ENCODE results near the gene MTUS2. TPM values are rescaled to one million over a fixed set of nuclear protein-coding genes. Genes with fewer than 3 reads are reported as not detected.

MTUS2 gene
- polyA plus RNA-seq, 2 of the 4 experiments (the other 2 are of a cell fraction) = not detected

DNA sequence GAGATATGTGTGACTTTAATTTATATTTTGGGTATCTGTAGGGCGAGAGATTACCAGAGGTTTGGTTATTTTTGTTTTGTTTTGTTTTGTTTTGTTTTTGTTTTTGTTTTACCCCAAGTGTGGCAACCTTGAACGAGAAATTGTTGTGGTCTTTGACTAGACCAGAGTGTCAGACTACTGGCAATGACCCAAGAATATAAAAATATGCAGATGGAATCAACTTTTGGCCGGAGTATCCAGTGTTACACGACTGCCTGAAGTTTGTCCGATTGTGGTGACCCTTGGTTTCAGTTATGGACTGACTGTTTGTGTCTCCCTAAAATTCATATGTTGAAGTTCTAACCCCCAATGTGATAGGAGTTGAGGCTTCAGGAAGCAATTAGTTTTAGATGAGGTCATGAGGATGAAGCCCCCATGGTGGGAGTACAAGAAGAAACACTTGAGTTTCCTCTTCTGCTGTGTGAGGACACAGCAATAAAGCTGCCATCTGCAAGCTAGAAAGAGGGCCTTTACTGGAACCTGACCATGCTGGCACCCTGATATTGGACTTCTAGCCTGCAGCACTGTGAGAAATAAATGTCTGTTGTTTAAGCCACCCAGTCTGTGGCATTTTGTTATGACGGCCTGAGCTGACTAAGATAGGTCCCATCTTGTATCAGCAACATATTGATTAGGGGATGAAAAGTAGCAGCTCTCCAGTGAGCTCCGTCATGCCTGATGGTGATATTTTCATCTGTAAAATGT is 261.7 kb downstream of the MTUS2 start:
- ATAC-seq (no peak), FAIRE-seq (no peak), DNase-seq (ENCODE audit: low read depth in 1 of 2, low spot score in 1 of 2) (no peak)
- POLR2A ChIA-PET = no interaction called here
- no peaks in the 10 kb centered on the region for H3K9me3 ChIP-seq
- no peak overlapping the region for H3K4me2 ChIP-seq
- H3K4me1 ChIP-seq = no peaks in the 10 kb centered on the region
- TF ChIP-seq PHF8 (IDR thresholded peaks at IDR 0.05; ENCODE audit: borderline replicate concordance, low read depth) (no peak), ZSCAN20 (CRISPR knock-in tag; IDR thresholded peaks at IDR 0.05) (no peak), TFCP2L1 (CRISPR knock-in tag; IDR thresholded peaks at IDR 0.05) (no peak), EP300 (IDR thresholded peaks at IDR 0.05) (no peak)
- TF ChIP-seq, protein P1, sequence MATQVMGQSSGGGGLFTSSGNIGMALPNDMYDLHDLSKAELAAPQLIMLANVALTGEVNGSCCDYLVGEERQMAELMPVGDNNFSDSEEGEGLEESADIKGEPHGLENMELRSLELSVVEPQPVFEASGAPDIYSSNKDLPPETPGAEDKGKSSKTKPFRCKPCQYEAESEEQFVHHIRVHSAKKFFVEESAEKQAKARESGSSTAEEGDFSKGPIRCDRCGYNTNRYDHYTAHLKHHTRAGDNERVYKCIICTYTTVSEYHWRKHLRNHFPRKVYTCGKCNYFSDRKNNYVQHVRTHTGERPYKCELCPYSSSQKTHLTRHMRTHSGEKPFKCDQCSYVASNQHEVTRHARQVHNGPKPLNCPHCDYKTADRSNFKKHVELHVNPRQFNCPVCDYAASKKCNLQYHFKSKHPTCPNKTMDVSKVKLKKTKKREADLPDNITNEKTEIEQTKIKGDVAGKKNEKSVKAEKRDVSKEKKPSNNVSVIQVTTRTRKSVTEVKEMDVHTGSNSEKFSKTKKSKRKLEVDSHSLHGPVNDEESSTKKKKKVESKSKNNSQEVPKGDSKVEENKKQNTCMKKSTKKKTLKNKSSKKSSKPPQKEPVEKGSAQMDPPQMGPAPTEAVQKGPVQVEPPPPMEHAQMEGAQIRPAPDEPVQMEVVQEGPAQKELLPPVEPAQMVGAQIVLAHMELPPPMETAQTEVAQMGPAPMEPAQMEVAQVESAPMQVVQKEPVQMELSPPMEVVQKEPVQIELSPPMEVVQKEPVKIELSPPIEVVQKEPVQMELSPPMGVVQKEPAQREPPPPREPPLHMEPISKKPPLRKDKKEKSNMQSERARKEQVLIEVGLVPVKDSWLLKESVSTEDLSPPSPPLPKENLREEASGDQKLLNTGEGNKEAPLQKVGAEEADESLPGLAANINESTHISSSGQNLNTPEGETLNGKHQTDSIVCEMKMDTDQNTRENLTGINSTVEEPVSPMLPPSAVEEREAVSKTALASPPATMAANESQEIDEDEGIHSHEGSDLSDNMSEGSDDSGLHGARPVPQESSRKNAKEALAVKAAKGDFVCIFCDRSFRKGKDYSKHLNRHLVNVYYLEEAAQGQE (IDR thresholded peaks at IDR 0.05) = no peak
- TF ChIP-seq, protein P2, sequence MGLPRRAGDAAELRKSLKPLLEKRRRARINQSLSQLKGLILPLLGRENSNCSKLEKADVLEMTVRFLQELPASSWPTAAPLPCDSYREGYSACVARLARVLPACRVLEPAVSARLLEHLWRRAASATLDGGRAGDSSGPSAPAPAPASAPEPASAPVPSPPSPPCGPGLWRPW (IDR thresholded peaks at IDR 0.05) = no peak
- no peak overlapping the region for H3K27ac ChIP-seq
- CTCF ChIA-PET = no interaction called here
- WGBS (ENCODE audit: missing lambda C conversion rate) = 3% methylated on average over 5 of the region's 7 CpGs
- no peak overlapping the region for H3K4me3 ChIP-seq

- ChIA-PET POLR2A (no interaction called here), CTCF (no interaction called here)
- Histone ChIP-seq H3K9me3 (no peaks in the 10 kb centered on the region), H3K27ac (no peak overlapping the region), H3K4me1 (no peaks in the 10 kb centered on the region), H3K4me2 (no peak overlapping the region), H3K4me3 (no peak overlapping the region)
- no peak for ATAC-seq
- DNase-seq (ENCODE audit: low read depth in 1 of 2, low spot score in 1 of 2) = no peak
- FAIRE-seq = no peak
- TF ChIP-seq MAFK (IDR thresholded peaks at IDR 0.05; ENCODE audit: partially characterized antibody) = peak; percentile 68
- no peak for TF ChIP-seq CBX2 (IDR thresholded peaks at IDR 0.05; ENCODE audit: borderline replicate concordance, low read depth)
- 3% methylated on average over 2 of the region's 2 CpGs for WGBS (ENCODE audit: missing lambda C conversion rate)
These were observed 279.8 kb downstream of the MTUS2 start for GRCh38 chr13:29099781-29100406.

DNA sequence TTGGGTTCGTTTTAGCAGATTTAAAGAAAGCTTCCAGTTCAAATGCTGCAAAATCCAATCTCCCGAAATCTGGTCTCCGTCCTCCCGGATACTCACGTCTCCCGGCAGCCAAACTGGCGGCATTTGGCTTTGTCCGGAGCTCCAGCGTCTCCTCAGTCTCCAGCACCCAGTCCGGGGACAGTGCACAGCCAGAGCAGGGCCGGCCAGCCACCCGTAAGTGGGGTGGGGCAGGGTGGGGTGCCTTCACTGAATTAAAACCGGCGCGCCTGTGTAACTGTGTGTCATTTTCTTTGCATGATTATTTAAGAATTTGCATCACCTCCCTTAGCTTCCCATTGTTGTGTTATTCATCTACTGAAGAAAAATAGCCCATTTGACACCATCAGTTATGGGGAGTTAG is 280.6 kb downstream of the MTUS2 start:
- CTCF ChIA-PET = no interaction called here
- WGBS (ENCODE audit: missing lambda C conversion rate) = 12% methylated on average over 15 of the region's 15 CpGs

DNA sequence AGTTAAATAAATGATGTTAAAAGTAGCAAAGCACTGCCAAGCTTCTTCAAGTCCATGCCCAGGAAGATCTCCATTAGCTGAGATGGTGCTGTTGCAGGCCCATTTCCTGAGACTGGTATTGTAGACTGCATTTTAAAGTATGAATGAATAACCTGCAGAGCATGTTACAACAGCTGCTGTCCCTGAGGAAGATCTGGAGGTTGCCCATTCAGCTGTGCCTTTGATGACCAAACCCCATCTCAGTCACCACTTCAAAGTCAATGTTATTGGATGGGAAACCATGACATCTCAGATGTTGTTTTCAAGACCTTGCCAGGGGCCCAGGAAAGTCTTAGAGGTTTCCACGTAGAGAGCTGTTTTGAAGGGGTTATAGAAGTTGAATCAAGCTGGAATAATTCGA is 281.3 kb downstream of the MTUS2 start:
- Histone ChIP-seq H3K4me2 (no peak overlapping the region), H3K27ac (no peak overlapping the region), H3K4me1 (no peaks in the 10 kb centered on the region), H3K9me3 (no peaks in the 10 kb centered on the region), H3K4me3 (no peak overlapping the region)
- DNase-seq (ENCODE audit: low read depth in 1 of 2, low spot score in 1 of 2) (no peak), ATAC-seq (no peak), FAIRE-seq (no peak)
- TF ChIP-seq HEYL (CRISPR knock-in tag; IDR thresholded peaks at IDR 0.05) = no peak
- TF ChIP-seq CBX8 (IDR thresholded peaks at IDR 0.05) = no peak
- TF ChIP-seq GATA3 (IDR thresholded peaks at IDR 0.05; ENCODE audit: borderline replicate concordance) = no peak
- no peak for TF ChIP-seq ZSCAN20 (CRISPR knock-in tag; IDR thresholded peaks at IDR 0.05)
- no peak for TF ChIP-seq ZFP36 (IDR thresholded peaks at IDR 0.05; ENCODE audit: borderline replicate concordance, partially characterized antibody)
- TF ChIP-seq EHF (CRISPR knock-in tag; IDR thresholded peaks at IDR 0.05) = no peak
- TF ChIP-seq CEBPB (IDR thresholded peaks at IDR 0.05) = no peak
- TF ChIP-seq MYC (IDR thresholded peaks at IDR 0.05; ENCODE audit: borderline replicate concordance, low read length) = no peak
- TF ChIP-seq NFE2L2 (conservative IDR thresholded peaks at IDR 0.05; ENCODE audit: low read length) = no peak
- TF ChIP-seq JUN (IDR thresholded peaks at IDR 0.05) = no peak
- no peak for TF ChIP-seq KDM1A (IDR thresholded peaks at IDR 0.05; ENCODE audit: low read depth)
- ChIA-PET POLR2A (no interaction called here), CTCF (no interaction called here)
- WGBS (ENCODE audit: missing lambda C conversion rate) = 0% methylated on average over 2 of the region's 2 CpGs

More for the DNA sequence above, 280.6 kb downstream of the MTUS2 start:
- Histone ChIP-seq H3K4me2 (no peak overlapping the region), H3K27ac (no peak overlapping the region), H3K4me3 (no peak overlapping the region), H3K4me1 (no peaks in the 10 kb centered on the region), H3K9me3 (no peaks in the 10 kb centered on the region)
- POLR2A ChIA-PET = no interaction called here
- TF ChIP-seq SMC3 (IDR thresholded peaks at IDR 0.05) (no peak), EHMT2 (IDR thresholded peaks at IDR 0.05; ENCODE audit: low read depth) (no peak), CBX2 (IDR thresholded peaks at IDR 0.05; ENCODE audit: borderline replicate concordance, low read depth) (no peak), TP53 (CRISPR knock-in tag; IDR thresholded peaks at IDR 0.05) (no peak), FOSB (CRISPR knock-in tag; IDR thresholded peaks at IDR 0.05) (no peak), HOXA7 (CRISPR knock-in tag; IDR thresholded peaks at IDR 0.05) (no peak)
- ATAC-seq = no peak
- DNase-seq (ENCODE audit: low read depth in 1 of 2, low spot score in 1 of 2) = no peak
- FAIRE-seq = no peak
